Stimulated activated CD4-positive, alpha-beta T cell treated with anti-CD3 and anti-CD28 coated beads, Interleukin-1b, Interleukin-23, amount 100 ng/mL, for 48 hours (primary cell): ENCODE results near the gene GBP2.

ENCODE experiments used
- DNase-seq: peaks from one replicate; pipeline ENCODE4 v3.0.0-alpha.2; 2020

The GBP2 gene

GRCh38 chr1:89060091-89060490 lies 65.8 kb downstream of the GBP2 start:
- DNase-seq = no peak
